Iris pigment epithelial cell (primary cell): ENCODE measurements around the gene SLBP.
A peak's percentile ranks its signal among the peaks of the same experiment; 100 is the strongest.
"Not testable (repeated sequence)": the region's sequence is repeated elsewhere in the genome, so short reads cannot be mapped to it uniquely, and the experiment has no call there.

Experiments used
- DNase-seq: peaks from one replicate; pipeline ENCODE4 v3.0.0-alpha.2; 2011; ENCODE audit warnings: low read depth

Gene SLBP

DNA sequence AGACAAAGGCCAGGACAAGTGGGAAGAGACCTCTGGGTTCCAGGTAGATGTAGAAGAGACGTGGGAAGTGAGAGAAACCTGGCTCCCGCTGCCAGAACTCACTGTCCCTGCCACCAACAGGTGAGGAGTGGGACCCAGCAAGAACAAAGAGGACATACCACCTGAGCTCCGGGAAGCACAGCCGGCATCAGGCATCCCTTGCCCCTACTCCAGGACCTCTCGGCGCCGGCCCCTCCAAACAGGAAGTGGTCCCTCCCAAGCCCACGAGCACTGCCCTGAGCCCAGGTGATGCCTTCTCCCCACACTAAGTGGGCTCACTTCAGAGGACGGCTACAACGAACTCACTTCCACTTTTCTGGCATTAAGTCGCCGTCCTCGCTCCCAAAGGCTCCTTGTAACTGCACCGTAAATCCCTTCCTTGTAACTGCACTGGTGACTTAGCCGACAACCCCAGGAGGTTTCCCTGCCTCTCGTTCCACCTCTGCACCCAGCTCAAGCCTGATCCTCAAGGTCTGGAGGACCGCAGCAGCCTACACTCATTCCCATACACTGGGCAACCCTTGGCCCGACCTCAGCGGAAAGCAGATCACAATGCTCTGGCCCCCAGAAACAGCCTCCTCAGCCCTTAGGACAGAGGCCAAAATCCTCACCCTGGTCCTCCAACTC is 36.9 kb downstream of the SLBP start:
- no peak for DNase-seq

DNA sequence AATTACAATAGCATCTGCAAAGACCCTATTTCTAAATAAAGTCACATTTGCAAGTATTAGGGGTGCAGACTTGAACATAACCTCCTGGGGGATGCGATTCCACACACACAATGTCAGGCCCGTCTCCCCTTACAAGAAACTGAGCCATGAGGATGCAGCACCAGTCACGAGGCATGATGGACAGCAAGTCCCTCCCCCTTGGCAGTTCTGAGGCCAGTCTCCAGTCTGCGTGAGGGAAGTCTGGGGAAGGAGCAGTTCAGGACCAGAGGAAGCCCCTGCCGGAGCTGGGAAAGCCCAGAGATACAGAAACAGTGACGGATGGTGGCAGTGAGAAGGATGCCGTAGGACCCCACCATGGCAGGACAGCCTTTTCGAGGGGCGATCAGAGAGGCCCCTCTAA is 37.4 kb downstream of the SLBP start:
- peak; percentile 38 for DNase-seq

DNA sequence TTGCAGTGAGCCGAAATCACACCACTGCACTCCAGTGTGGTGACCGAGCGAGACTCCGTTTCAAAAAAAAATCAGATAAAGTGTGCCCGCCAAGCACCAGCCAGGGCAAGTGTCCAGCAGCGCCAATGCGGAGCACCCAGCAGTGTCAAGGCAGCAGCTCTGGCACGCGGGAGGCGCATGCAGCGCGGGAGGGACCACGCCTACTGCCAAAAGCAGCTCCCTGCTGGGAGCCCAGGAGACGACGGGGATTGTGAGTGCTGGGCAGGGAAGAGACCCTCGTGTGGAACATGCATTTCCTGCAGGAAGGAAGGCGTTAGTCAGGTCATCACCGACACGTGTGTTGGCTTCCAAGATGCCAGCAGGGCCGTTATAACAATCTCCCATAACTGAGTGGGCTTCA is 38.4 kb downstream of the SLBP start:
- no peak for DNase-seq

DNA sequence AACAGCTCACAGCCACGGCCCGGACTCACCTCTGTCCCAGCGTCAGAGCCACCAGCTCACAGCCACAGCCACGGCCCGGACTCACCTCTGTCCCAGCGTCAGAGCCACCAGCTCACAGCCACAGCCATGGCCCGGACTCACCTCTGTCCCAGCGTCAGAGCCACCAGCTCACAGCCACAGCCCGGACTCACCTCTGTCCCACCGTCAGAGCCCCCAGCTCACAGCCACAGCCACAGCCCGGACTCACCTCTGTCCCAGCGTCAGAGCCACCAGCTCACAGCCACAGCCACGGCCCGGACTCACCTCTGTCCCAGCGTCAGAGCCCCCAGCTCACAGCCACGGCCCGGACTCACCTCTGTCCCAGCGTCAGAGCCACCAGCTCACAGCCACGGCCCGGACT is 41.1 kb downstream of the SLBP start:
- DNase-seq: not testable (repeated sequence)

DNA sequence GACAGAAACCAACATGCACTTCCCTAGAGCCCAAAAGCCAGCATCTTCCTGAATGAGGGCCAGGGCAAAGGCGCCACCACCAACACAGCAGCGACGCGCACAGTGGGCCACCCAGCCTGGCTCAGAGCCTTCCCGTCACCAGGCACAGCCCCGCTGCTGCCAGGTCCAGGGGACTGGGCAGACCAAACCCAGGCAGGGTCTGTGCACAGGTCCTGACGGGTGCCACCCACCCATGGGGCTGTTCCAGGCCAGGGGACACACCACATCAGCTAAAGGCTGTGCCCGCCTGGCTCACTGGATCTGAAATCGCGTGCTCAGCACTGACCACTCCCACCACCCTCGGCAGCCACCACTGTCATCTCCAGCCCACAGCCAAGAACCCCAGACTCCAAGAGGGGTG is 41.8 kb downstream of the SLBP start:
- no peak for DNase-seq

DNA sequence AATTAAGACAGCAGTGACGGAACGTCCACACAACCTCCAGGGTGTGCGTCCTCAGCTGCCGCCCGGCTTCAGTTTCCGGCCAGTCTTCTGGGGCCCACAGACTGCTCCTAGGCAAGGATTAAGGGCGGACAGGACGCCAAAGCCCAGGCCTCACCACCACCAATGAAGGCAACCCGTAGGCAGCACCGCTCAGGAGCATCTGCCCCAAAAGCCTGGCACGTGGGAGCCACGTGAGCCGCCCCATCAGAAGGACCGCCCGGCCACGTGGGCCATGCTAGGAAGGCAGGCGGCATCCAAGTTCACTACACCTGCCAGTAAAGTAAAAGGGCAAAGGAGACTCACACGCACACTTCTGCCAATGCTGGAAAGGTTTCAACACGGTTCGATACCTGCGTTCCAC is 42.3 kb downstream of the SLBP start:
- DNase-seq: no peak

DNA sequence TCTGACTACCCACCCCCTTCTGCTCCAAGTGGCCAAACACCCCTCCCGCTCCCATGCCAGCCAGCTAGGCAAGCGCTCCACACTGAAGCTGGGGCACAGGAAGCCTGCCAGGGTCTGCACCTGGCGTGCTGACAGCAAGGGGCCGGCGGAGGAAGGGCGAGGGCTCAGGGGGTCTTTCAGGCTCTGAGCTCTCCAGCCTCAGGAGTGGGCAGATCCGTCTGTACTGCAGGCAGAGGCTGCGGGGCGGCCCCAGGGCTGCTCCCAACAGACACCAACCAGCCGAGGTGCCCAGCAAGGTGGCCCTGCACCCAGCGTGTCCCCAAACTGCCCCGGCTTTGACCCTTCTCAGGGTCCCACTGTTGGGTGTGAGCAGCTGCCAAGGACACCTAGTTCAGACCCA is 42.8 kb downstream of the SLBP start:
- no peak for DNase-seq

DNA sequence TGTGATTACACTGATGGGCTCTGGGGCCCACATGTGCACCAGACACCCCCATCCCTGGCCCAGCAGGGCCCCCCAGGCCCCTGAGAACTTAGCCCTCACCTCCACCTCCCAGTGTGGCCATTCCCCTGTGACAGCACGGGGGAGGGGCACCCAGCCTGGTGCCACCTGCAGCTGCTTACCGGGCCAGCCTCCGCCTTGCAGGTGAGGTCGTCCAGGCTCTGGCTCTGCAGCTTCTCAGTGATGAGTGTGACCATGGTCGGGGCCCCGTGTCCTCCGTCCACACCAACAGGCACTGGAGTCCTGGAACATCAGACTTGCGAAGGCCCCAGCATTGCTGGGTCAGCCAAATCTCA is 43.7 kb downstream of the SLBP start:
- no peak for DNase-seq

DNA sequence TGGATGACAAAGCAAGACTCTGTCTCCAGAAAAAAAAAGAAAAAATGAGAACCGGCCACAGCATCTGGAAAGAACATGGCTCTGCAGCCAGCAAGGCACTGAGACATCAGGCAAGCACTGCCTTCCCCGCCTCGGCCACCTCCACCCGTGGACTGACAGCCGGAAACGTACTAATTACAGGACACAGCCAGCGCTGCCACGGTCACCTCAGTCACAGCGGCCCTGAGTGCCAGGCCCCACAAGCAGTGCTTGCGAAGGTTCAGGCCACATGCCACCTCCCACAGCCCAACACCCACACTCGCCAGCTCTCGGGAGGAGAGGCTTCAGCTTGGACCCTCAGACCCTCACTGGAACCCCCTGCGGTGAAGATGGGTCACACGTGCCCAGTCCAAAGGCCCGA is 44.8 kb downstream of the SLBP start:
- DNase-seq: no peak

DNA sequence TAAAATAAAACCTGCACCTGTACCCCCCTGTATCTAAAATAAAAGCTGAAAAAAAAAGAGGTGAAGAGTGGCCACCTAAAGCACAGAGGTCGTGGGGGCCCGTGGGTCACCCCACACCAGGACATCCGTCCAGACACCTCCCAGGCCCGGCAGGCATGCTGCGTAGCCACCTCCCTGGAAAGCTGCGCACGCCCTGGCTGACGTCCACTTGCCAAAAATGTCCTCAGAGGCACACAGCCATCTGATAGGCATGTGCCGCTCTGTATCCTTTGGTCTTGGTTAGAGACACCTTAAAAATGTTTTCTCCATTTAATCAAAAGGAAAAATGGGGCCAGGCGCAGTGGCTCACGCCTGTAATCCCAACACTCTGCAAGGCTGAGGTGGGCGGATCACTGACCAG is 45.7 kb downstream of the SLBP start:
- no peak for DNase-seq

DNA sequence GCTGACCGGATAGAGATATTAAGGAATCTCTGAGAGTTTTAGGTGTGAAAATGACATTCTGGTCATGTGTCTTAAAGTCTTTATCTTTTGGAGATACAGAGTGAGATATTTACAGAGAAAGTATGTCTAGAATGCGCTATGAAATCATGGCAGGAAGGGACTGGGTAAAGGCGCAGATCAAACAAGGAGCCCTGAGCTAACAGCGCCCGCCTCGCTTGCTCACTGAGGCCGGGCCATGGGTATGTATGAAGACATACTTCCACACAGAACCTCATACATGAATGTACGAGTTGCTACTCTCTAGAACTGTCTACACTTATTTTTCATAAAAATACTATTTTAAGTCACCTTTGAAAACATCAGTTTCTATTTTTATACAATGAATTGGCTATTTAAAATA is 48.0 kb downstream of the SLBP start:
- no peak for DNase-seq

DNA sequence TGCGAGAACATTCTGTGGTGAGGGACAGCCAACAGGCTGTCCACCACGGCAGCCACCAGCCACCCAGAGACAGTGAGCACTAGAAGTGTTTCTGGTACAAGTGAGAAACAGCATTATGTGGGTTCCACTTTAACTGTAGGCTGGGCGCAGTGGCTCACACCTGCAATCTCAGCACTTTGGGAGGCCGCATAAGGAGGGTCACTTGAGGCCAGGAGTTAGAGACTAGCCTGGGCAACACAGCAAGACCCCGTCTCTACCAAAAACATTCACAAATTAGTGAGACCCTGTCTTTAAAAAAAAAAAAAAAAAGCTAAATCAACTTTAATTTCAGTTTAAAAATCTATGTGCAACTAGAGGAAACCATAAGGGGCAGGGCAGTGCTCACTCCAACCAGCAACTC is 48.6 kb downstream of the SLBP start:
- DNase-seq: no peak

DNA sequence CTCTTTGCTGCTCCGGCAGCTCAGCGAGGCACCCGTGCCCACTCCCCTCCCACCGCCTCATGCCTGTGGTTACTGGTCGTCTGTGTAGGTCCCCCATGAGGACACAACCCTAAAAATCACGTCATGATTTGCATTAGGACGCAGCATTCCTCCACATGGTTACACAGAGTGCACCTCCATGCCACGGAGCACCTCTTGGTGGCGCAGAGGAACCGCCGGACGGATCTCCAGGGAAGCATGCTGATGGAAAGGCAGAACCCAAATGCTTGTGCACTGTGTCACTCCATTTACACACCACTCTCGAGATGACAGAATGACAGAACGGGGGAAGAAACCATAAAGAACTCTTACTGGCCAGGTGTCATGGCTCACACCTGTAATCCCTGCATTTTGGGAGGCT is 50.4 kb downstream of the SLBP start:
- DNase-seq: no peak

DNA sequence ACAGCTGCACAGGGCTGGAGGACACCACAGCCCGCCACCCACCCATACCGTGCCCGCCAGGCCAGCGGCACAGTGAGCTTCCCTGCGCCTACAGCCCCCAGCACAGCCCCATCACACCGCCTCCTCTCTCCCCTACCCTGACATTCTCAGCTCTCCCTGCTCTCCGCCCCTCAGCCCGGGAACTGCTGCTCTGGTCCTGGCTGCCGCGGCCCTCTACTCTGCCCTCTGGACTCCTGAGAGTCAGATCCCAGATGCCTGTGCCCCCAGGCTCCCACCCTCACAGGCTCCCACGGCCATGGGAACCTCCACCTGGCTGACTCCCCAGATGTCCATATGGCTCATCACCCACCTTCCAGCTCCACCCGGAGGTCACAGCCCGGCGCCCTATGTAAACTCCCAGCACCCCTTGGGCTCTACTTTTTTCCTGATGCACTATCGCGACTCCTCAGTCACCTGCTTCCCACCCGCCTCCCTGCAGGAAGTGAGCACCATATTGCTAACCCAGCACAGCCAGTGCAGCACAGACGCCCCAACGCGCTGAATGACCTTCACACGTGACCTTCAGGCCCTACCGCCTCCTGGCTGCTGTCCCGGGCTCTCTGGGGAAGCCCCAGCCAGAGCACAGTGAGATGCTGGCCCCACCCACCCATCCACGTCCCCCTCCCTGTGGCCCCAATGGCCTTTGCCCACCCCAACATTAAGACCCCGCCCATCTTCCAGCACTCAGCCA is 51.0 kb downstream of the SLBP start:
- no peak for DNase-seq

DNA sequence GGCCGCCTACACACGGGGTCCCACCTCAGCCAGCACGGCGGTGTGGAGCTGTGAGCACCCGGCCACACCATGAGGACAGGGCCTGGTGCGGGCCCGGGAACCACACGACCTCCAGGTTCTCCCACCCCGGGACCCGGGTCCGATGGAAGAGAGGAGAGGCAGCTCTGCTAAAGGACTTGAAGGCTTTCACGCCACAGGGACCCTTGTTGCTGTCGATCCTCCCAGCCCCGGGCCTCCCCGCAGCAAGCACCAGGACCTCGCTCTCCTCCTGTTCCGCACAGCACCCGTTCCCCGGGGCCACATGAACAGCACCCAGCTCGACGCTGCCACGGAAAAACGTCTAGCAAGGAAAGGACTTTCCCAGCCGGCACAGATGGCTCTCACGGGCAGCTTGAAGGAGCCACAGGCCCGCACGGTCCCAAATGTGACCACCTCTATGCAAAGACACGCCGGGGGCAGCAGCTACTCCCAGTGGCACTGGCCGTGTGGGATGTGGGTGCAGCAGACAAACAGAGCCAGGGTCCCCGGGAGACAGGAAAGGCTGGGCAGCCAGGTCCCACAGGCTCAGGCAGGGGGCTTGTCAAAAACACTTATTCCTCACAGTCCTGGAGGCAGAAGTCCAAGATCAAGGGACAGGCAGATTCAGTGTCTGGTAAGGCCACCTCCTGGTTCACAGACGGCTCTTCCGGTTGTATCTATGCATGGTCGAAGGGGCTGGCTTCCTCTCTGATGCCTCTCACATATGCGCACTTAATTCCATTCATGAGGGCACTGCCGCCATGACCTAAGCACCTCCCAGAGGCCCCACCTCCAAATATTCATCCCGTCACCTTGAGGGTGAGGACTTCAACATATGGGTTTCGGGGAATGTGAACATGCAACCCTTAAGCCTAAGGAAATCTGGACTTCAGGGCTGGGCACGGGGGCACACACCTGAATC is 52.7 kb downstream of the SLBP start:
- DNase-seq: no peak

DNA sequence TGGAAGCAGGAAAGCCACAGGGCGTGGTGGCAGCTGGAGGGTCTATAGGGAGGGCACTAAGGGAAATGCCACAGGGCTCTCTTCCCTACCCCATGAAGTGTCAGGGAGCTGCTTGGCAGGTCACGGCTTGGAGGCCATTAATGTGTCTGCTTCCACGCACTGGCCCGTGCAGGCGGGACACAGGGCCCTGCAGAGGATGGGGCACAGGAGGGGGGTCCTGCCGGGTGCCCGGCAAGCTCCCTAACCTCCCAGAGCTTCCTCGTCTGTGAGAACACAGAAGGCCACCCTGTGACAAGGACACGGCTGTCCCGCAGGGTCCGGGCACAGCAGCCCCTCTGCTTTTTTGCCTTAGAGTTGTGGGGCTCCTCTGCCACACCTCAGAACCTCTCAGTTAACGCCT is 53.5 kb downstream of the SLBP start:
- no peak for DNase-seq

DNA sequence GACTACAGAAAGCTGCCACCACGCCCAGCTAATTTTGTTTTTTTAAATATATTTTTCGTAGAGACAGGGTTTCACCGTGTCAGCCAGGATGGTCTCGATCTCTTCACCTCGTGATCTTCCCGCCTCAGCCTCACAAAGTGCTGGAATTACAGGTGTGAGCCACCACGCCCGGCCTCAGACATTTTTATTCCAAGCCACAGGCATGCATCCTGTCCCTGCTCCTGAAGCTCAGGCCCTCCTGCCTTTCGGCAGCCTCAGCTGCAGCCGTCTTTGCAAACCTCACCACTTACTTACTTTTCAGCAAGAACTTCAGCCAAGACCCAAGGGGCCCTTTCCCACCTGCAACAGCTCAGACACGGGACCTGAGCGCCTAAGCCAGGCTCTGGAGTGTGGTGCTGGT is 54.0 kb downstream of the SLBP start:
- no peak for DNase-seq

DNA sequence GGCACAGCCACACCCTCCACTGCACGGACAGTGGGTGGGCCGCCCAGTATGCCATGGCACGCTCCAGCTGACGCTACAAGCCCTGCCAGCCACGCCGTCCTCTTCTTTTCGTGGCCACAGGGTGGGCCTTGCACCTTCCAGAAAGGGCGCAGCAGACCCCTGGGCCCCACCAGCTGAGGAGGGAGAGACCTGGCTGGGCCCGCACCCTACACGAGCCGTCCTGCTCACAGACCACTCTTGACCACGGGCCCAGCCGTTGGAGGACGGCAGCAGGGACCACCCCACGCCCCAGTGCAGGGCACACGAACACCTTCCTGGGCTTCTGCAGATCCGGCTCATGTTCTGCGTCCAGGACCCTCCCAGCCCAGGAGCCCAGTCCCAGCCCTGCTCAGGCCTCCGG is 55.1 kb downstream of the SLBP start:
- DNase-seq: no peak

DNA sequence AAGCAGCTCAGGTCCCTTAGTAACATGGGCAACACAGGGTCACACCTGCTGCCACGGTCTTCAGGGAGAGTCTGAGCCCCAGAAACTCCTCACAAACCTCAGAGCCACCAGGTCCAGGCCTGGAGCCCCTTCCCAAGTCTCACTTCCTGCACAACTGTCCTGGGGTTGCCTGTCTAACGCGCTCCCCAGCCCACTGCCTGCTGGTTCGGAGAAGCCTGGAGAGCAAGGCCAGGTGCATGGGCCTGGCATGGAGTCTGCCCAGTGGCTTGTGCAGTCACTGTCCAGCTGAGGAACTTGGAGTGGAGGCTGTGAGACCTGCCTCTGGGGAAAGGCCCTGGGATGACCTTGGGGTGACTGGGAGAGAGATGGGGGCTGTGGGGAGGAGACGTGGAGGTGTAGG is 56.0 kb downstream of the SLBP start:
- DNase-seq: no peak

DNA sequence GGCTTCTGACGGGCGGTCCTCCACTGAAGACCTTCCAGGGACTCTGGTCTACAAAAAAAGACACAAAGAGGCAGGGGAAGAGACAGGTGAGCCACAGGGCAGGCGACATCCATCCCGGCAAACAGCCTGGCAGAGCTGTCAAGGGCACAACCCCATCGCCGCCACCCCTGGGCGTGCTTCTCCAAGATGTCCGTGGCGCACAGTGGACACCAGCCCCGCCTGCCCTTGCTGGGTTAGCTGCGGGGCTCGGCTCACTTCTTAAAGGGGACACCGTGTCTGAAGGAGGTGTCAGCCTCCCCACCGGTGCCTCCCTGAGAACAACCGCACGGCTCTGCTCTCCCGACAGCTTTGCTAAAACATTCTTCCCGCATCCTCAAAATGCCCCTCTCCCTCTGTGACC is 56.4 kb downstream of the SLBP start:
- no peak for DNase-seq

DNA sequence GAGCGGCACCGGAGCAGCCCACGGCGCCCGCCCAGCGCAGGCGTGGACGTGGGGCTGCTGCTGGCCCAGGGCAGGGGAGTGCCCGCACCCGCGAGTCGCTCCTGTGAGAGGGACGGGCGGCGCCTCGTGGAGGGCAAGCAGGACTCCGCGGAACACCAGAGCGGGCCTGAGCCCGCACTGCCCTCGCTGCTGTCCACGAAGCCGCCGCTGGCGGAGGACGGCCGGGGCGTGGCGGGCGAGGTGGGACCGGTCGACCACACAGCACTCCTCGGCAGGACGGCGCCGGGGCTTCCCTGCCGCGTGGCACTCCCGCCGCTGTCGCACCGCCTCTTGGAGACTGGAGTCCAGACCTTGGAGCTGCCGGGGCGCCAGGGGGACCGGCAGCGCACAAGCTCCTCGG is 57.0 kb downstream of the SLBP start:
- DNase-seq: no peak

DNA sequence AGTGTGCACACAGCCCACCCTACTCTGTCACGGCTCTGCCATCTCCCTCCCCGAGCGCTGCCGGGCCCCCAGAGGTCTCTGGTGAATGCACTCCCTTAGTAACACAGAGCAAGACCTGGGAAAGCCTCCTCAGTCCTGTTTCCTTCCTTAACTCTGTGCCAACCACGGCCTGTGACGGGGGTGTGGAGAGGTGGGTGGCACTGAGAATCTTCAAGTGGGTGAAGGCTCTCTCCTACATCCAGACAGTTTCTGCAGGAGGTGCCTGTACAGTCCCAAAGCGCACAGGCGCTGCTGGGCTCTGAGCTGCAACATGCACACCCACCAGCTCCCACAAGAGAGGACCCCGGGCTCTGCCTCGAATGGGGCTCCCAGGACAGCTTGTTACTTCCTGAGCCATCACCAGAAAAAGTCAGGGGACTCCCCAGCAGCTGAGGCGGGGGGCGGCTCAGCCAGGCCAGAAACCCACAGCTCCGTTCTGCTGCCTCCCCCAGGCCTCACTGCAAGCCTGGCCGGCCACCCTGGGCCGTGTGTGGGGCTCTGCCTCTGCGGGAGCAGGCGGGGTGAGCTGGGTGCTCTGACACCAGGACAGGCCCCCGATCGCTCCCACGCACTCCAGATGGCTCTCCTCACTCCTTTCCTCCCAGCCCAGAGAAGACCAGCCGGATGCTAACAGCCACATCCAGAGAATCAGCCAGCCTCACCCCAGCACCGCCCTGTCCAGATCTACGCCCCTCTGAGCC is 57.7 kb downstream of the SLBP start:
- no peak for DNase-seq
